Astrocyte of the spinal cord (primary cell): Measurements from ENCODE around the gene PCSK2.

Source experiments
- DNase-seq: peaks from one replicate; pipeline ENCODE4 v3.0.0; 2011; ENCODE audit warnings: low read depth, low spot score
- H3K4me3 ChIP-seq: 2 replicates; pipeline ENCODE4 v1.5.1; 2011; ENCODE audit warnings: low read depth, mild to moderate bottlenecking, low read length, moderate library complexity
- CTCF ChIP-seq: IDR thresholded peaks from 2 replicates; pipeline ENCODE4 v1.5.1; 2012; ENCODE audit warnings: low read depth, mild to moderate bottlenecking, low read length, inconsistent platforms
- in situ Hi-C: cut with HindIII; loops from 2 replicates; pipeline ENCODE4 v1.10.0; 2017; ENCODE audit warnings: low sequenced_read_pairs

The PCSK2 gene

GRCh38 chr20:17473659-17474058 lies 246.8 kb downstream of the PCSK2 start:
- TF ChIP-seq CTCF, result no peak
- H3K4me3 ChIP-seq, result no peak overlapping the region
- in situ Hi-C loops, result no loop called here
- no peak for DNase-seq

GRCh38 chr20:17479063-17479657 lies 252.3 kb downstream of the PCSK2 start:
- no peak overlapping the region for H3K4me3 ChIP-seq
- no peak for DNase-seq
- TF ChIP-seq CTCF, result no peak
- in situ Hi-C loops, result no loop called here

DNA sequence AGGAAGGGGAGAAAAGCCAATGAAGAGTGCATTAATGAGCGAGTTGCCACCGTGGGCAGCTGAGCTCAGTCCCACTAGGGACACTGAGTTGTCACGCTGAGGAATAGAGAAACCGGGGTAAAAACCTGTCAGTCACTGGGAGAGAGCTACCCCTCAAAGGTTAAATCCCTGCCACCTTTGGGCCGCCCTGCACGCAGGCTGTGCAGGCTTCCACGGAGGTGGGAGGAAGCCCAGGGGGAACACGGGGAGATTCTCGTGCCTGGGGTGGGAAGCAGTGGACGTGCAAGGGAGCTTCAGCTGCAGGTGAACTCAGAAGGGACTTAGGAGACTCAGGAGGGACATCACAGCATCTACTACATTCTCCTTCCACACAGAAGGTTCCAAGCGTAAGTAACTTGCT lies 253.9 kb downstream of the PCSK2 start:
- TF ChIP-seq CTCF, result no peak
- H3K4me3 ChIP-seq, result no peak overlapping the region
- in situ Hi-C loops, result no loop called here
- no peak for DNase-seq

GRCh38 chr20:17481661-17482060 lies 254.8 kb downstream of the PCSK2 start:
- no peak for TF ChIP-seq CTCF
- no peak for DNase-seq
- H3K4me3 ChIP-seq, result no peak overlapping the region
- in situ Hi-C loops, result no loop called here

DNA sequence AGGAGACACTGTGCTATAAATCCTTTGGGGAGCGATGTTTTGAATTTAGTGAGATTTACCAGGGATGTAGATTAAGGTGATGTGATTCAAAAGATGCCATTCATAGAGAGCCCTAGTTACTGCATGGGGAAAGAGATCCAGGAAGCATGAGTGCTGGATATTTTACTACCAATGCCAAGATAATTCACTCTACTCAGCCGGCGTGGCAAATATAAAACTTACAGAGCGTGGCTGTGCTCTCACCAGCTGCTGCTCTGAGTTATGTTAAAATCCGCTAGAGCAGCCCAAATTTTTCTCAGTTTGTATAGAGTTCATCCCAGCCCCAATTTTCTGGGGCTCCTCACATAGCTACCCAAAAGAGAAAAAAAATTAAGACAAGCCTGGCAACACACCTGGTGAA lies 255.7 kb downstream of the PCSK2 start:
- in situ Hi-C loops, result no loop called here
- no peak for DNase-seq
- H3K4me3 ChIP-seq, result no peak overlapping the region
- TF ChIP-seq CTCF, result no peak

DNA sequence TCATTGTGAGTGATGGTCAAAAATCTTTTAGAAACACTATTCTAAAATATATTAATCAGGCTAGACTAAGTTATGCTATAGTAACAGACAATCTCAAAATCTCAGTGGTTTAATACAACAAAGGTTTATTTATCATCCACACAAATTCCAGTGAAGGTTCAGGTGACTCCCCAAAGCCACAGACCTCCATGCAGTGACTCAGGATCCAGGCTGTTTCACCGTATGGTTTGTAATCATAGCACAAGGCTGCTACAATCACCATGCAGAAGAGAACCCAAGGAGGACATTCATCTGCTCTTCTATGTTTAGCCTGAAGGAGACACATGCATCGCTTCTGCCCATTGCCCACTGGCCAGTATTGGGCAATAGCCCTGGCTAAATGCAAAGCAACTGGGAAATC lies 258.2 kb downstream of the PCSK2 start:
- no peak overlapping the region for H3K4me3 ChIP-seq
- no peak for TF ChIP-seq CTCF
- in situ Hi-C loops, result no loop called here
- no peak for DNase-seq
